ENCODE results near the gene SERPINB7.
"Not testable (repeated sequence)": the region's sequence is repeated elsewhere in the genome, so short reads cannot be mapped to it uniquely, and the experiment has no call there.

The SERPINB7 gene, protein sequence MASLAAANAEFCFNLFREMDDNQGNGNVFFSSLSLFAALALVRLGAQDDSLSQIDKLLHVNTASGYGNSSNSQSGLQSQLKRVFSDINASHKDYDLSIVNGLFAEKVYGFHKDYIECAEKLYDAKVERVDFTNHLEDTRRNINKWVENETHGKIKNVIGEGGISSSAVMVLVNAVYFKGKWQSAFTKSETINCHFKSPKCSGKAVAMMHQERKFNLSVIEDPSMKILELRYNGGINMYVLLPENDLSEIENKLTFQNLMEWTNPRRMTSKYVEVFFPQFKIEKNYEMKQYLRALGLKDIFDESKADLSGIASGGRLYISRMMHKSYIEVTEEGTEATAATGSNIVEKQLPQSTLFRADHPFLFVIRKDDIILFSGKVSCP

DNA sequence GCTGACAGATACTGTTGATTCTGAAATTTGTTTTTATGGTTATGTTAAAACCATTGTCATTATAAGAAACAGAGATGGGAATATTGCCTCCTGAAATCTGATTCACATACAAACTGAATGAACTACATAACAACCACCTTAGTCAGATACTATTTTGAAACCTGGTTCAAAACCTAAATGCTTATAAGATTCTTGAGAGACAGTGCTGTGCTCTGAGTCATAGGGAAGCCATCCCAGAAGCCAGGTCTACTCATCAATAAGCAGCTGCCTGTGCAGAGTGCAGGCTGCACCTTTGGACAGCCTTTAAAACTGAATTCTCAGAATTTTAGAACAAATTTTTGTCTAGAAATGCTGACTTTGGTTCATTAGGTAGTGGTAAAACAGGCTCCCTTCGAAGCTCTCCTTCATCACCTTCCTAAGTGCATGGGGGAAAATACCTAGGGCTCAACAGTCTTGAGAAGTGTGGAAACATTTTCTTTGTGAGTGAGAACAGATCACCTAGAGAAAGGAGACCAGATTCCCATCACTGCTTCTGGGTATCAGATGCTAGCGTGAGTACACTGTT lies at the start of gene SERPINB7:
TSS of gene SERPINB7 (plus strand) at position 253 of the 565 bp plus-strand sequence. CDS start 6,955 bp downstream, outside the sequence.
- no peak within 1 kb of the TSS for H3K4me3 ChIP-seq (ENCODE audit: low read depth, low read length)
- peak; percentile 78 for DNase-seq (ENCODE audit: low read depth)

DNA sequence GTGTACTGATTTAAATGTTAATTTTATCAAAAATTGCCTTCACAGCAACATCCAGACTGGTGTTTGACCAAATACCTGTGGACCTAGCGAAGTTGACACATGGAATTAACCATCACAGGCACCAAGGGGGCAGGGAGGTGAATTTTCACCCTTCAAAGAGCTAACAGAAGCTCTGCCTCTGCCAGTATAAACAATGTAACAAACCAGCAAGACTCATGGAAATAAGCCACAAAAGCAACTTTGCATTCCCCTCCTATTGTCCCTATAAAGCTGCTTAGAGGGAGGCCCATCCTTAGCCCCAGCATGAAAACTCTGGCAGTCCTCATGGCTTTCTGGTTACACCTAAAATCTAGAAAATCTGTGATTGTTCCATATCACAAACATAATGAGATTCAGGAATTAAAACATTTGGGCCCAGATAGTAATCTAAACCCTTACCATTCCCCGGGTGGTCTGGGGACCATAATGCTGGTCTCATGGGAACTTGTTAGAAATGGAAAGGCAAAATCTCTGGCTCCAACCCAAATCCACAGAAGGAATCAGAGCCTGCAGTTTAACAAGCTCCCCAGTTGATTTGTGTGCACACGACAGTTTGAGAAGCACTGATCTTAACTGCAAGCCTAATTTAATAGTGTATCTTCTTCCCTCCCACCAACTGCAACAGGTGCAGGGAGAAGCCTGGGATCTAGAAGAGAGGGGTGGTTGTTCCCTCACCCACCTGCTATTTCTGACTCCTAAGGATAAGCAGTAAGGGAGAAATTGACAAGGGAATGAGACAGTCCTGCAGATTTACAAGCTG lies 49.3 kb upstream of the SERPINB7 start:
- no peak overlapping the region for H3K4me3 ChIP-seq (ENCODE audit: low read depth, low read length)
- DNase-seq (ENCODE audit: low read depth) = no peak

DNA sequence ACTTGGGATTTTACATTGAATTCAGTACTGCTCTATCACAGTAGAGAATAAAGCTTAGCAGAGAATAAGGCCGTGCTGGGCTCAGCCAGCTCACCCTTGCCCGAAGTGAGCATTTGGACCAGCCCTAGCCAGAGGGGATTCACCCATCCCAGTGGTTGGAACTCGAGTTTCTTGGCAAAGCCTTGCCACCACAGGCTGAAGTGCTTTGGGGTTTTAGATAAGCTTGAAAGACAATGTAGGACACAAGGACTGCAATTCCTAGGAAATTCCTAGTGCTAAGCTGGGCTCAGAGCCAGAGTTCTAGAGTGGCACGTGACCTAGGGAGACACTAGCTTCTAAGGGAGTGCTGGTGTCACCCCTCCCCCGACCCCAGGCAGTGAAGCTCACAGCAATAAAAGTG lies 44.4 kb upstream of the SERPINB7 start:
- no peak overlapping the region for H3K4me3 ChIP-seq (ENCODE audit: low read depth, low read length)
- no peak for DNase-seq (ENCODE audit: low read depth)

DNA sequence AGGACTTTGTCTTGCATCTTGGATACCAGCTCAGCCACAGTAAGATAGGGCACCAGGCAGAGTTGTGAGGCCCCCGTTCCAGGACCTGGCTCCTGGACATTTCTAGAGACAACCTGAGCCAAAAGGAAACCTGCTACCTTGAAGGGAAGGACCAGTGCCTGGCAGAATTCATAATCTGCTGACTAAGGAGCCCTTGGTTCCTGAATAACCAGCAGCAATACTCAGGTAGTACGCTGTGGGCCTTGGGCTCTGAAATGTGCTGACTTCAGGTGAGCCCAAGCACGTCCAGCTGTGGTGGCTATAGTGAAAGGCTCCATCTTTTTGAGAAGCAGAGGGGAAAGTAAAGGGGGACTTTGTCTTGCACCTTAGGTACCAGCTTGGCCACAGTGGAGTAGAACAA lies 44.0 kb upstream of the SERPINB7 start:
- H3K4me3 ChIP-seq (ENCODE audit: low read depth, low read length) = no peak overlapping the region
- DNase-seq (ENCODE audit: low read depth) = no peak

DNA sequence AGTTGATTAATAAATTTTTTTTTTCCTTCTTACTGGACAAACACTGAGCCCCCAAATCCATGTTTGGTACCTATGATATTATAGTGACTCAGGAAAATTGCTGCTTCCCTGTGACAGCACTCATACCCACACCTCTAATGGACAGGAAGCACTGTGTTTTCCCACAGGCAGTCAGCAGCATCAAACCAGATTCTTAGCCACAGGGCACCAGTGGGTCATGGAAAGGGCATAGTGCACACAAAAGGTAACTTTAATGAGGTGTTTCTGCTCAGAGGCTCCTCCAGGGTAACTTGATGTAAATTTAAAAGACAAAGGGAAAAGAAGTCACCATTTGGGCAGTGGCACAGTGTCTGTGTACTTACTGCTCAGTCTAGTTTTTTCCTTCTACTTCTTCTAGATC lies 38.3 kb upstream of the SERPINB7 start:
- no peak for DNase-seq (ENCODE audit: low read depth)
- no peak overlapping the region for H3K4me3 ChIP-seq (ENCODE audit: low read depth, low read length)

DNA sequence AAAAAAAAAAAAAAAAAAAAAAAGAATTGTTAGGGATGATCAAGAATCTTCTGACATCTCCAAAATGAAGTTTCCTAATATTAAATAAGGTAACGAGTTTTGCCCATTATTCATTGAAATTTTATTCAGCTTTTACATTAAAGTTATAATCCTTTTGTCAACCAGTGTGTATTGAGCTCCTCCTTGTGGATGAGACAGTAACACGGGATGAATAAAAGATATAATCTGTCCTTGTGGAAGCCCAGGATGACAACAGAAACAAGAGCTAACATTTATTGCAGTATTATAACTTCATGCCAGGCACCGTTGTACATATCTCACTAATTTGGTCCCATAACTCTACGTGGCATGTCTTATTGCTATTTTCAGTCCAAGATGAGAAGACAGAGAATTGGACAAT lies 33.4 kb upstream of the SERPINB7 start:
- DNase-seq (ENCODE audit: low read depth) = no peak
- H3K4me3 ChIP-seq (ENCODE audit: low read depth, low read length) = no peak overlapping the region

DNA sequence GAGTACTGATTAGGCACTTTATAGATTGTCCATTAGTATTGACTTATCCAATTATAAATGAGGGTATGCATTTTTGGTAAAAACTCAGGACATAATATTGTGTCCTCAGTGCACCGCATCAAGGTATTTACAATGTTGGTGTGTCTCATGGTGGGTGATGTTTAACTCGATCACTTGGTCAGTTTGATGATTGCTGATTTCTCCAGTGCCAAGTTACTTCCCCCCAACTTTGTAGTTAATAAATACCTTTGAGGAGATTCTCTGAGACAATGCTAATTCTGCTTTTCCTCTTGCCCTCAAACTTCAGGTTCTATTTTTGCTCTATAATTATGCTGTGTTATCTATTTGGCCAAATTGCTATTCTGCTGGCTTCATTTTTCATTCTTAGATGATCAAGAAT lies 28.2 kb upstream of the SERPINB7 start:
- H3K4me3 ChIP-seq (ENCODE audit: low read depth, low read length) = no peak overlapping the region
- no peak for DNase-seq (ENCODE audit: low read depth)

DNA sequence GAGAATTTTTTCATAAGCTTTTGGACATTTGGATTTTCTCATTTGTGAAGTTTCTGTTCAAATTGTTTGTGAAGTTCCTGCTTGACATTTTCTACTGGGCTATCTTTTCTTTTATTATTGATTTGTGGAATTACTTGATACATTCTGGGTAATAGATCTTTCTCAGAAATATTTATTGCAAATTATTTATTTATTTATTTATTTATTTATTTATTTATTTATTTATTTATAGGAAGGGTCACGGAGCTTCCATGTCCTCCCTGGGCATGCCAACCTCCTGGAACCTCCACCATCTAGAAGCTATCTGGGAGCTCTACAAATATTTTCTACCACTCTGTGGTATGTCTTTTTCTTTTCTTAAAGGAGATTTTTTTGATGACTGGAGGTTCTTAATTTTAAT lies 25.7 kb upstream of the SERPINB7 start:
- no peak for DNase-seq (ENCODE audit: low read depth)
- no peak overlapping the region for H3K4me3 ChIP-seq (ENCODE audit: low read depth, low read length)

DNA sequence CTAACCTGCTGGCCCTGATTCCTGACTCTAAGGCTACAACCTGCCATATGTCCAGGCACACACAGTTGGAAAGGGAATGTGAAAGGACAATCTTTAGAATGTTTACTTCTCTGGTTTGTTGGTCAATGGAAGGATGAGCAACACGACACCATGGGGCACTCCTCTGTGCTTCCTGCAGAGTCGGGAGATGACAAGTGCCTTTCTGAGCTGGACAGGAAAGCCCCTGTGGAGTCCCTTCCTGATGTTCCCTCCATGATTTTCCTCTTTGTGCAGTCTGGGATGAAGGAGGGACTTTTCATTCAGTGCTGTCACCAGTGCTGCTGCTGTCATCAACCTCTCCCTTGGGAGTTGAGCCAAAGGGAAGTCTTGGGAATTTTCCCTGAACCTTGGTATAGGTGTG lies 22.6 kb upstream of the SERPINB7 start:
- DNase-seq (ENCODE audit: low read depth) = no peak
- no peak overlapping the region for H3K4me3 ChIP-seq (ENCODE audit: low read depth, low read length)

DNA sequence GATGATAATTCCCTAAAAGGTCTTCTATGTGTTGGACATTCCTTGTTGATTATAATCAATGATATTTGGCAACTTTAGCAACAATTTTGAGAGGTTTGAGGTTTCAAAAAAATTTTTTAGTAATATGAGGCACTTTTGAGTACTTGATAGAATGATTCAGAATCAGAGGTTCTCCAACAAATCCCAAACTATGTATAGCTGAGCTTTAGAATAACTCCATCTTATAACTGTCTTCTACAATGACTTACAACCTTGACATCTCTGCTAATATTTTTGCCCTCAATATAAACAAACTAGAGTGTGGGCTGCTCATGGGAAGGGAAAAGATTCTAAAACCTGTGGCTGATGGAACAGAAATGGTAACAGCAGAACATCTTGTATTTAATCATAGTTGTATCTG lies 21.5 kb upstream of the SERPINB7 start:
- H3K4me3 ChIP-seq (ENCODE audit: low read depth, low read length) = no peak overlapping the region
- DNase-seq (ENCODE audit: low read depth) = no peak

DNA sequence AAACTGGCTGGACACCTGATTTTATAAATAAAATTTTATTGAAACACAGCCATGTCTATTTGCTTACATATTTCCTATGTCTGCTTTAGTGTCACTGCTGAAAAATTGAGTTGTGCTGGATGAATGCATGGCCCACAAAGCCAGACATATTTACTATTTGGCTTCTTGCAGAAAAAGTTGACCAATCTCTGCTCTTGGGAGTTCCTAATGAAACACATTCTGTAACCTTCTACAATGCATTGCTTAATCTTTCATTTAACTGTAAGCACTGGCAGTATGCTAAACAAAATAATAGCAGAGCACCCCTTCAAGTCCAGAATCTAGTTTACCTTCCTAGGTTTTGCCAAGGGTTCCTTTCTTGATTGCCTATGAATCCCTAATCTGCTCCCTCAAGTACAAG lies 17.7 kb upstream of the SERPINB7 start:
- DNase-seq (ENCODE audit: low read depth) = no peak
- no peak overlapping the region for H3K4me3 ChIP-seq (ENCODE audit: low read depth, low read length)

DNA sequence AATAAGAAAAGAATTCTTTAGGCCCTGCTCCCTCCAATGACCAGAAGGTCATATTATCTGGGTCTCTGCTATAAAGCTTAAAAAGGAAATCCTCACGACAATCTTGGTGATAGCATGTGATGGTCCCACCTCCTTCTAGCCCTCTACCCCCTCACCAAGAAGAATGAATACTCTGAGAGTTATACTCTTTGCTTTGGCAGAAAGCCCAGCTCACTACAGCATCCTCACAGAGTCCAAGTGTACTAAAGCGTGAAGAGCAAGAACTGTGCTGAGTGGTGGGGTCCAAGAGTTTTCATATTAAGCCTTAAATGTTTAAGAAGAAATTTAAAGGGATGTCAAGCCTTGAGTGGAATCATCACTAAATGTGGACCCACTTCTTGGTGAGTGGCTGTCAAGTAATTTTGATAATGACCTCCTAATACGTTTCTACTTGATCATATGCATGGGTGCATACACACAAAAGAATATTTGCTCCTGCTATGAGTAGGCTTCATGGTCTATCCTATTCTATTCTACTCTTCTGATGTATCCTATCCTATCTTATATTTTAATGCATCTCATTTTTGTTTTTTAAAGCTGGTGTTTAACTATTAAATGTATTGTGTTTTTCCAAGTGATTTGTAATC lies 16.5 kb upstream of the SERPINB7 start:
- no peak for DNase-seq (ENCODE audit: low read depth)
- no peak overlapping the region for H3K4me3 ChIP-seq (ENCODE audit: low read depth, low read length)

DNA sequence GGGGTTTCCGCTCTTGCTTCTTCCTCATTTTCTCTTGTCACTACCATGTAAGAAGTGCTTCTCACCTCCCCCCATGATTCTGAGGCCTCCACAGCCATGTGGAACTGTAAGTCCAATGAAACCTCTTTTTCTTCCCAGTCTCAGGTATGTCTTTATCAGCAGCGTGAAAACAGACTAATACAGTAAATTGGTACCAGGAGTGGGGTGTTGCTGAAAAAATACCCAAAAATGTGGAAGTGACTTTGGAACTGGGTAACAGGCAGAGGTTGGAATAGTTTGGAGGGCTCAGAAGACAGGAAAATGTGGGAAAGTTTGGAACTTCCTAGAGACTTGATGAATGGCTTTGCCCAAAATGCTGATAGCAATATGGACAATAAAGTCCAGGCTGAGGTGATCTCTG lies 15.4 kb upstream of the SERPINB7 start:
- not testable (repeated sequence) for H3K4me3 ChIP-seq (ENCODE audit: low read depth, low read length); DNase-seq (ENCODE audit: low read depth)

DNA sequence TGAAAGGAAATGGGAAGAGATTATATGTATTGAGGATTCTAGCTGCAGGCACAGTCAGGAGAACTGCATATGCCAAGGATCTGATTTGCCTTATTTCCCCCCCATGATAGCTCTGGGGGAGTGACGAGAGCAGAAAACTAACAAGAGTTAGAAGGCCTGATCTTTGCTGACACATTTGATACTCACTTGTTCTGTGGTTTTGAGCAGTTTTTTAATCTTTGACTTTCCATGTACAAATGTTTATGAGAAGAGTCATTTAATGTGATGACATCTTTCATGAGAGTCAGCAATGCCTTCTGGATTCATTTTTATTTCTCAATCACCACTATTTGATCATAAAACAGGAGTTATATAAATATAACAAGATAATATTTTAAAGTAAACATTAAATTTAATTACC lies 12.7 kb upstream of the SERPINB7 start:
- H3K4me3 ChIP-seq (ENCODE audit: low read depth, low read length) = no peak overlapping the region
- DNase-seq (ENCODE audit: low read depth) = peak; percentile 79

DNA sequence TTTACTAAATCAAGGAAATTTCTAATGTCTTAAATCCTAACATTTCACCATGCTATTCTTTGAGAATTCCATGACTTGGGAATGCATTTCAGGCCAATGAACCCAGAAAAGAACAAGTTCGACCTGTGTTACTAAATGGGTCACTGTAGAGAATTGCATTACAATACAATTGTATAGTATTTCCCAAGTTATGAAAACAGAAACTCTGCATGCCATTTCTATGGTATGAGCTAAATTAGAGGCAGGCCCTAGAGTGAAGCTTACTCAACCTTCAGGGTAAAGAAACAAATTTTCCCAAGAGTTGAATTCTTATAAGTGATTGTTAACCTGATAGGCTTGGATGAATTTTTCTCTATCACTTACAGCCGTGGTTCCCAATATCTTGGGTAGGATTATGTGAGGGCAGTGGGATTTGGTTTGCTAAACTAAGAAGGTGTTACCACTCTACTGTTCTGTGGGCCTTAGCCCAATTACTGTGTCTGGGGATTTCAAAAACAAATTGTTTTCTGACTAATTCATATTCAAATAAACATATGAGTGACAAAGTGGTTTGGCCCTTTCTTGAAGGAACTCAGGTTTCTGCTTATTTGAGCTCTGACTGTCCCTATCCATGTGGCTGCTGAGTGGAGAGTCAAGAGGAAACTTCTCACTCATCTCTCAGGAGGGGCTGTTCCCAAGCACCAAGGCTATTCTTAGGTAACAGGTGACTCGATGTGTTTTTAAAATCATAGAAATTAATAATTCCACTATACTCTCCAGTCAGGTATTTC lies 11.2 kb upstream of the SERPINB7 start:
- H3K4me3 ChIP-seq (ENCODE audit: low read depth, low read length) = no peak overlapping the region
- peak; percentile 56 for DNase-seq (ENCODE audit: low read depth)

DNA sequence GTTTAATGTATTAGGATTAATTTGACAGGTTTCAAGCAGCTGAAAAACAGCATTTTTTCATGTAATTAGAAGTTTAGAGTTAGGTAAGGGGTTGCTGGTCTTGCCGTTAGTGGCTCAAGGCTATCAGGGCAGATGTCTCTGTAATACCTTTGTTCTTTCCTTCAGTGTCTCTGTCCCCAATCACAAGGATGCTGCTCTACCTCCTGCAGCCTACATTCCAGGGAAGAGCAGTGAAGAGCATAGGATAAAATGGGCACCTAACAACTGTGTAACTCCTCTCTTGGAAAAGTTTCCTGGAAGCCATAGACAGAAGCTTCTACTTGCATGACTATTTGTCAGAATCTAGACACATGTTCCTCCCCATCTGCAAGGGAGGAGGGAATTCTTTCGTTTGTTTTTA lies 9.4 kb upstream of the SERPINB7 start:
- no peak for DNase-seq (ENCODE audit: low read depth)
- no peak overlapping the region for H3K4me3 ChIP-seq (ENCODE audit: low read depth, low read length)

DNA sequence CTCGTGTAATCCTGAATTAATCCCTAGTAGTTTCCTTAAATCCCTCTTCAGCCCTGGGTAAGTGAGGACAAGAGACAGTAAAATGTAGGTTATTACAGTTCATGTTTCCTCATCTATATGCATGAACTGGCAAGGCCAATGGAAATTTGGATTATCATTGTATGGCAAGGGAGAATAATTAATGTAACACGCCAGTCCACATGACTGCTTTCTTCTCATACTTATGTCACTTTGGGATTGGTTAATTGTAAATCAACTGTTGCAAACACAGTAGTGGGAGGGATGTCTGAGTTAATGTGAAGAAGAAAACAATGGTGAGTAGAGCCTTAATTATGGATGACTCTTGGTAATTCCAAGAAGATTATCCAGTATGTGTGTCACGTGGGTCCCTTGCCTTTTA lies 1.7 kb upstream of the SERPINB7 start:
- H3K4me3 ChIP-seq (ENCODE audit: low read depth, low read length) = no peak overlapping the region
- no peak for DNase-seq (ENCODE audit: low read depth)

DNA sequence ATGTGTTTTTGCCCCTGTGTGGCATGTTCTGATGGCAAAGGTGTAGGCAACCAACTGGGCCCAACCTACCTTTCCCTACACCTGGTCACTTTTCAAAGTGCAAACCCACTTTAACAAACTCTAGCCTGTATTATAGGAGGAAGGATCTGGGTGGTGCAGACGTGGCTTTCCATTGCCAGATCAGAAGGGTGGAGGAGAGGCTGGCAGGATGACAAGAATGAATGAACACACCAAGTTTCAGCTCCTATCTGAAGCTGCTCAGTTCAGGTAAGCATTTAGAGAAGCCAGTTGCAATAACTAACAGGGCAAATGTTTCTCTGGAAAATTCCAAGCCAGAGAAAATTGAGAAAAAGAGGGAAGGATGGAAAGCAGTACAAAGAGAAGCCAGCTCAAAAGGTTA lies 707 bp upstream of the SERPINB7 start:
- H3K4me3 ChIP-seq (ENCODE audit: low read depth, low read length) = no peak overlapping the region
- DNase-seq (ENCODE audit: low read depth) = no peak

DNA sequence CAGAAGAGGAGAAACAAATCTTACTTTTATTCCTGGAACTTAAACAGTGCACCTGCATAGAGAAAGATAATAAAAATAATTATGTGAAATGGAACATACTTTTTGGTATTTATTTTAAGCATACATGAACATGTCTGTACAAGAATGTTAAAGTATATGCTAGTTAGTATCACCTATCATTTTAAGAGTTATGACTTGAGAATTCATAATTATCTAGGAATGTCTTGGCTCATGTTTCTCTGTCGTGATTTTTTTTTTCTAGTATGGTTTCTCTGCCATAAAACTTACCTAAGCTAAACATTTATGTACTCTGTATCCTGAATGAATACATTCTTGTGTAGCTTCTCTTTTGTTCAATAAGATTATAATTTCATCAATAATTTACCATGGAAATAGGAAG lies 4.2 kb downstream of the SERPINB7 start:
- no peak overlapping the region for H3K4me3 ChIP-seq (ENCODE audit: low read depth, low read length)

More for the DNA sequence above, 4.2 kb downstream of the SERPINB7 start:
- DNase-seq (ENCODE audit: low read depth) = no peak
